Measurements from ENCODE around the gene CLMP. TPM values are rescaled to one million over a fixed set of nuclear protein-coding genes. Genes with fewer than 3 reads are reported as not detected.

CLMP gene
- total and polyA plus RNA-seq, 9 of the 15 experiments (the other 6 are each of a cell fraction or from before 2014, with no cell fraction given): 0.02 to 0.15 (median 0.03) TPM; not detected in 6

DNA sequence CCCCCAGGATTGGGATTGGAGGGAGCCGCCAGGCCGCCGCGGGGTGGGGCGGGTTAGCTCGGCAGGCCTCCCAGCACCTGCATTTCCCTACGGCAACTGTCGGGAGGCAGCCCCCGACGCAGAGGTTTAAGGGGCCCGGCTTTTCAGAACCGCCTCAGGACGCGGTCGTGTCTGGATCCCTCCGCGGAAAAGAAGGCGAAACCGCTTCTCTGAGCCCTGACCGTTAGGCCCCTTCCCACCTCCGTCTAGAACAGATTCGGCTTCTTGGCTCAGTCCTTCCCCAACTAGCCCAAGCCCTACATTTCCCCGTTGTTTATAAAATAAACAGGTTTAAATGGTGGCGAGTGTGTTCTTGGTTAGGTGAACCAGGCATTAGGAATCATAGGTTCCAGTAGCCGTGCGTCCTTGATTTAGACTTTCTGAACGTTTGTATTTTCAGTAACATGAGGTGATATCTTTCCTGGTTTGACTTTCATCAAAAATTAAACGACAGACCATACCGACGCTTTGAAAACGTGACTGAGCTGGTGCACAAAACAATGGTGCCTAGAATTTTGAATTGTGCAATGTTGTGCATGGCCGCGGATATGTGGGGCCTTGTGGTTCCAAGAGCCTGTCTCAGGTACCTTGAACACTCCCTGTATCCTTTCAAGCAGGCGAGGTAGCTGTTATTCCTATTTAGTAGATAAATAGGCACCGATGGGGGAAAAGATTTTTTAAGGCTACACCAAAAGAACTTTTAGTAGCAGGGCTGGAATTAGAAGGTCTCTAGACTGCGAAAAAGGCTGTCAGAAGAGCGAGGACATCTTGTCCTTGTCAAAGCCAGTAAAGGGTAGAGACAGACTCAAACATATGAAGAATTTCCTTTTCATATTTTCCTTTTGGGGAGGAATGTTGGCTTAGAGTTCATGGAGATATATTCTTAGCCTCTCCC, 131.9 kb downstream of the CLMP start (continued):
- TF ChIP-seq, protein P1, sequence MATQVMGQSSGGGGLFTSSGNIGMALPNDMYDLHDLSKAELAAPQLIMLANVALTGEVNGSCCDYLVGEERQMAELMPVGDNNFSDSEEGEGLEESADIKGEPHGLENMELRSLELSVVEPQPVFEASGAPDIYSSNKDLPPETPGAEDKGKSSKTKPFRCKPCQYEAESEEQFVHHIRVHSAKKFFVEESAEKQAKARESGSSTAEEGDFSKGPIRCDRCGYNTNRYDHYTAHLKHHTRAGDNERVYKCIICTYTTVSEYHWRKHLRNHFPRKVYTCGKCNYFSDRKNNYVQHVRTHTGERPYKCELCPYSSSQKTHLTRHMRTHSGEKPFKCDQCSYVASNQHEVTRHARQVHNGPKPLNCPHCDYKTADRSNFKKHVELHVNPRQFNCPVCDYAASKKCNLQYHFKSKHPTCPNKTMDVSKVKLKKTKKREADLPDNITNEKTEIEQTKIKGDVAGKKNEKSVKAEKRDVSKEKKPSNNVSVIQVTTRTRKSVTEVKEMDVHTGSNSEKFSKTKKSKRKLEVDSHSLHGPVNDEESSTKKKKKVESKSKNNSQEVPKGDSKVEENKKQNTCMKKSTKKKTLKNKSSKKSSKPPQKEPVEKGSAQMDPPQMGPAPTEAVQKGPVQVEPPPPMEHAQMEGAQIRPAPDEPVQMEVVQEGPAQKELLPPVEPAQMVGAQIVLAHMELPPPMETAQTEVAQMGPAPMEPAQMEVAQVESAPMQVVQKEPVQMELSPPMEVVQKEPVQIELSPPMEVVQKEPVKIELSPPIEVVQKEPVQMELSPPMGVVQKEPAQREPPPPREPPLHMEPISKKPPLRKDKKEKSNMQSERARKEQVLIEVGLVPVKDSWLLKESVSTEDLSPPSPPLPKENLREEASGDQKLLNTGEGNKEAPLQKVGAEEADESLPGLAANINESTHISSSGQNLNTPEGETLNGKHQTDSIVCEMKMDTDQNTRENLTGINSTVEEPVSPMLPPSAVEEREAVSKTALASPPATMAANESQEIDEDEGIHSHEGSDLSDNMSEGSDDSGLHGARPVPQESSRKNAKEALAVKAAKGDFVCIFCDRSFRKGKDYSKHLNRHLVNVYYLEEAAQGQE (IDR thresholded peaks at IDR 0.05; ENCODE audit: borderline replicate concordance): no peak
- TF ChIP-seq, protein P1 (CRISPR knock-in tag; IDR thresholded peaks at IDR 0.05; ENCODE audit: low read depth): no peak
- TF ChIP-seq, protein P2, sequence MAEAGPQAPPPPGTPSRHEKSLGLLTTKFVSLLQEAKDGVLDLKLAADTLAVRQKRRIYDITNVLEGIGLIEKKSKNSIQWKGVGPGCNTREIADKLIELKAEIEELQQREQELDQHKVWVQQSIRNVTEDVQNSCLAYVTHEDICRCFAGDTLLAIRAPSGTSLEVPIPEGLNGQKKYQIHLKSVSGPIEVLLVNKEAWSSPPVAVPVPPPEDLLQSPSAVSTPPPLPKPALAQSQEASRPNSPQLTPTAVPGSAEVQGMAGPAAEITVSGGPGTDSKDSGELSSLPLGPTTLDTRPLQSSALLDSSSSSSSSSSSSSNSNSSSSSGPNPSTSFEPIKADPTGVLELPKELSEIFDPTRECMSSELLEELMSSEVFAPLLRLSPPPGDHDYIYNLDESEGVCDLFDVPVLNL (CRISPR knock-in tag; IDR thresholded peaks at IDR 0.05; ENCODE audit: low read depth): no peak
- TF ChIP-seq PCBP1 (IDR thresholded peaks at IDR 0.05; ENCODE audit: low read depth, low read length, poor library complexity, severe bottlenecking): peak; percentile 27
- TF ChIP-seq, protein P3, sequence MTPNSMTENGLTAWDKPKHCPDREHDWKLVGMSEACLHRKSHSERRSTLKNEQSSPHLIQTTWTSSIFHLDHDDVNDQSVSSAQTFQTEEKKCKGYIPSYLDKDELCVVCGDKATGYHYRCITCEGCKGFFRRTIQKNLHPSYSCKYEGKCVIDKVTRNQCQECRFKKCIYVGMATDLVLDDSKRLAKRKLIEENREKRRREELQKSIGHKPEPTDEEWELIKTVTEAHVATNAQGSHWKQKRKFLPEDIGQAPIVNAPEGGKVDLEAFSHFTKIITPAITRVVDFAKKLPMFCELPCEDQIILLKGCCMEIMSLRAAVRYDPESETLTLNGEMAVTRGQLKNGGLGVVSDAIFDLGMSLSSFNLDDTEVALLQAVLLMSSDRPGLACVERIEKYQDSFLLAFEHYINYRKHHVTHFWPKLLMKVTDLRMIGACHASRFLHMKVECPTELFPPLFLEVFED (CRISPR knock-in tag; conservative IDR thresholded peaks at IDR 0.05): no peak
- no peak for TF ChIP-seq C11orf30 (IDR thresholded peaks at IDR 0.05; ENCODE audit: low read depth)
- TF ChIP-seq HDAC8 (tag; IDR thresholded peaks at IDR 0.05): 0 out of 2 replicates have a peak, but pooled peaks have one; percentile 14
- no peak for TF ChIP-seq EP300 (IDR thresholded peaks at IDR 0.05; ENCODE audit: low read length)
- TF ChIP-seq, protein P4, sequence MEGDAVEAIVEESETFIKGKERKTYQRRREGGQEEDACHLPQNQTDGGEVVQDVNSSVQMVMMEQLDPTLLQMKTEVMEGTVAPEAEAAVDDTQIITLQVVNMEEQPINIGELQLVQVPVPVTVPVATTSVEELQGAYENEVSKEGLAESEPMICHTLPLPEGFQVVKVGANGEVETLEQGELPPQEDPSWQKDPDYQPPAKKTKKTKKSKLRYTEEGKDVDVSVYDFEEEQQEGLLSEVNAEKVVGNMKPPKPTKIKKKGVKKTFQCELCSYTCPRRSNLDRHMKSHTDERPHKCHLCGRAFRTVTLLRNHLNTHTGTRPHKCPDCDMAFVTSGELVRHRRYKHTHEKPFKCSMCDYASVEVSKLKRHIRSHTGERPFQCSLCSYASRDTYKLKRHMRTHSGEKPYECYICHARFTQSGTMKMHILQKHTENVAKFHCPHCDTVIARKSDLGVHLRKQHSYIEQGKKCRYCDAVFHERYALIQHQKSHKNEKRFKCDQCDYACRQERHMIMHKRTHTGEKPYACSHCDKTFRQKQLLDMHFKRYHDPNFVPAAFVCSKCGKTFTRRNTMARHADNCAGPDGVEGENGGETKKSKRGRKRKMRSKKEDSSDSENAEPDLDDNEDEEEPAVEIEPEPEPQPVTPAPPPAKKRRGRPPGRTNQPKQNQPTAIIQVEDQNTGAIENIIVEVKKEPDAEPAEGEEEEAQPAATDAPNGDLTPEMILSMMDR (IDR thresholded peaks at IDR 0.05 in 2 of 3, conservative IDR thresholded peaks at IDR 0.05 in 1 of 3; ENCODE audit: insufficient read depth in 2 of 3, low read depth in 1 of 3, low read length in 3 of 3): 0 out of 6 replicates have a peak, but pooled peaks of 1 of the 3 experiments have one; percentile 1
- 0 out of 2 replicates have a peak, but pooled peaks have one; percentile 61 for TF ChIP-seq ZFPM2 (CRISPR knock-in tag; IDR thresholded peaks at IDR 0.05)
- TF ChIP-seq CEBPB (tag; IDR thresholded peaks at IDR 0.05): peak; percentile 98
- peak; percentile 92 for TF ChIP-seq CHD1 (IDR thresholded peaks at IDR 0.05; ENCODE audit: low read length)
- no peak for TF ChIP-seq FOXA3 (CRISPR knock-in tag; conservative IDR thresholded peaks at IDR 0.05 in 1 of 2, IDR thresholded peaks at IDR 0.05 in 1 of 2)
- TF ChIP-seq CBX1 (IDR thresholded peaks at IDR 0.05; ENCODE audit: low read depth): no peak

Data from K562 (cell line).